Natural killer cell treated with Interleukin-12 subunit alpha and Interleukin-12 subunit beta and Interleukin-15 and Interleukin-18, amount 100 ng/mL, for 72 hours (primary cell): ENCODE measurements around the gene ZPR1. TPM values are rescaled to one million over a fixed set of nuclear protein-coding genes. Genes with fewer than 3 reads are reported as not detected.
A peak's percentile ranks its signal among the peaks of the same experiment; 100 is the strongest.
"Not testable (repeated sequence)": the region's sequence is repeated elsewhere in the genome, so short reads cannot be mapped to it uniquely, and the experiment has no call there.

Experiments used
- ATAC-seq, 2 donors: fragments of 150-1000 bp; cut with Tn5 transposase in 1 of 2; sonication (Bioruptor Pico), chemical (Tn5 transposase) in 1 of 2; 2 replicates each; pipeline ENCODE4 v1.10.0; 2021
- DNase-seq: peaks from one replicate; pipeline ENCODE4 v3.0.0; 2022; ENCODE audit warnings: low spot score
- H3K27ac Mint-ChIP-seq, 2 donors: 1 replicate in 1 of 2; 2 replicates in 1 of 2; pipeline ENCODE4 v1.8.0; 2022; ENCODE audit warnings: mixed read lengths in 2 of 2, mild to moderate bottlenecking in 1 of 2, moderate library complexity in 1 of 2
- H3K27me3 Mint-ChIP-seq, 2 donors: 1 replicate in 1 of 2; 2 replicates in 1 of 2; pipeline ENCODE4 v1.8.0; 2022; ENCODE audit warnings: mixed read lengths in 2 of 2
- H3K36me3 Mint-ChIP-seq: one replicate; pipeline ENCODE4 v1.8.0; 2022; ENCODE audit warnings: mixed read lengths
- H3K4me1 Mint-ChIP-seq, 2 donors: 1 replicate in 1 of 2; 2 replicates in 1 of 2; pipeline ENCODE4 v1.8.0; 2022; ENCODE audit warnings: low read depth in 2 of 2, mixed read lengths in 2 of 2, mild to moderate bottlenecking in 1 of 2
- H3K4me3 Mint-ChIP-seq: one replicate; pipeline ENCODE4 v1.8.0; 2022; ENCODE audit warnings: mixed read lengths
- H3K9me3 Mint-ChIP-seq: 2 replicates; pipeline ENCODE4 v1.8.0; 2022; ENCODE audit warnings: mixed read lengths
- total RNA-seq, 2 donors: library from RNA; stranded (reverse); gene quantifications; one replicate each; pipeline ENCODE4 v1.2.3, GENCODE V29; 2022

ZPR1 gene
- total RNA-seq, 2 donors from 2014 or later, result 89.7 to 143 TPM

- ATAC-seq (peak in 1 of 2 donors; percentile 40), DNase-seq (no peak)
- Mint-ChIP-seq H3K9me3 (no peaks in the 10 kb centered on the region), H3K36me3 (no peaks in the 10 kb centered on the region), H3K27ac (no peak overlapping the region), H3K4me1 (peaks cover 0 to 8% of the 10 kb centered on the region in 2 donors), H3K4me3 (no peak overlapping the region), H3K27me3 (no peaks in the 10 kb centered on the region)
These were observed 26.1 kb upstream of the ZPR1 start for GRCh38 chr11:116813781-116814471.

- Mint-ChIP-seq H3K9me3 (no peaks in the 10 kb centered on the region), H3K4me1 (peaks cover 0 to 8% of the 10 kb centered on the region in 2 donors)
- peak in 1 of 2 donors; percentile 41 for ATAC-seq
These were observed 25.3 kb upstream of the ZPR1 start for GRCh38 chr11:116813170-116813569.

GRCh38 chr11:116812109-116812508 is 24.3 kb upstream of the ZPR1 start:
- Mint-ChIP-seq H3K4me1 (peaks cover 0 to 8% of the 10 kb centered on the region in 2 donors), H3K4me3 (no peak overlapping the region), H3K27me3 (no peaks in the 10 kb centered on the region), H3K36me3 (no peaks in the 10 kb centered on the region), H3K9me3 (no peaks in the 10 kb centered on the region), H3K27ac (no peak overlapping the region)
- no peak for ATAC-seq
- no peak for DNase-seq

More at GRCh38 chr11:116813170-116813569, 25.3 kb upstream of the ZPR1 start:
- Mint-ChIP-seq H3K36me3 (no peaks in the 10 kb centered on the region), H3K27me3 (no peaks in the 10 kb centered on the region), H3K4me3 (no peak overlapping the region), H3K27ac (no peak overlapping the region)
- DNase-seq, result no peak

- H3K27ac Mint-ChIP-seq, result no peak overlapping the region
- H3K27me3 Mint-ChIP-seq, result no peaks in the 10 kb centered on the region
These were observed 23.4 kb upstream of the ZPR1 start for GRCh38 chr11:116811194-116811593.

GRCh38 chr11:116808262-116809175 is 20.7 kb upstream of the ZPR1 start:
- ATAC-seq (no peak), DNase-seq (no peak)
- H3K4me3 Mint-ChIP-seq, result no peak overlapping the region
- H3K27me3 Mint-ChIP-seq, result no peaks in the 10 kb centered on the region
- no peaks in the 10 kb centered on the region for H3K9me3 Mint-ChIP-seq
- H3K36me3 Mint-ChIP-seq, result no peaks in the 10 kb centered on the region
- no peak overlapping the region for H3K27ac Mint-ChIP-seq
- H3K4me1 Mint-ChIP-seq, result peaks cover 0 to 6% of the 10 kb centered on the region in 2 donors

More at GRCh38 chr11:116811194-116811593, 23.4 kb upstream of the ZPR1 start:
- no peak overlapping the region for H3K4me3 Mint-ChIP-seq
- H3K9me3 Mint-ChIP-seq, result no peaks in the 10 kb centered on the region
- H3K36me3 Mint-ChIP-seq, result no peaks in the 10 kb centered on the region
- no peak for ATAC-seq
- DNase-seq, result no peak
- H3K4me1 Mint-ChIP-seq, result peaks cover 0 to 8% of the 10 kb centered on the region in 2 donors

- Mint-ChIP-seq H3K4me3 (no peak overlapping the region), H3K9me3 (no peaks in the 10 kb centered on the region), H3K4me1 (no peaks in the 10 kb centered on the region), H3K36me3 (no peaks in the 10 kb centered on the region), H3K27ac (no peak overlapping the region), H3K27me3 (peaks cover 2 to 4% of the 10 kb centered on the region in 2 donors)
- ATAC-seq, result no peak
- no peak for DNase-seq
These were observed 19.9 kb upstream of the ZPR1 start for GRCh38 chr11:116807601-116808261.

GRCh38 chr11:116804001-116804400 is 16.2 kb upstream of the ZPR1 start:
- DNase-seq (no peak), ATAC-seq (no peak)
- Mint-ChIP-seq H3K36me3 (no peaks in the 10 kb centered on the region), H3K9me3 (no peaks in the 10 kb centered on the region), H3K27ac (no peak overlapping the region), H3K4me1 (no peaks in the 10 kb centered on the region), H3K27me3 (peaks cover 5 to 18% of the 10 kb centered on the region in 2 donors), H3K4me3 (no peak overlapping the region)

GRCh38 chr11:116801662-116802061 is 13.8 kb upstream of the ZPR1 start:
- H3K27me3 Mint-ChIP-seq, result peaks cover 7 to 18% of the 10 kb centered on the region in 2 donors
- not testable (repeated sequence) for H3K27ac Mint-ChIP-seq, ATAC-seq, DNase-seq, H3K4me3 Mint-ChIP-seq, H3K36me3 Mint-ChIP-seq, H3K9me3 Mint-ChIP-seq, H3K4me1 Mint-ChIP-seq

GRCh38 chr11:116800610-116801009 is 12.8 kb upstream of the ZPR1 start:
- DNase-seq, result no peak
- no peak overlapping the region for H3K4me3 Mint-ChIP-seq
- H3K36me3 Mint-ChIP-seq, result no peaks in the 10 kb centered on the region
- no peaks in the 10 kb centered on the region for H3K4me1 Mint-ChIP-seq
- H3K27ac Mint-ChIP-seq, result no peak overlapping the region
- no peak for ATAC-seq
- H3K27me3 Mint-ChIP-seq, result peaks cover 7 to 18% of the 10 kb centered on the region in 2 donors
- no peaks in the 10 kb centered on the region for H3K9me3 Mint-ChIP-seq

- ATAC-seq (peak in 1 of 2 donors; percentile 73), DNase-seq (no peak)
- Mint-ChIP-seq H3K27ac (no peak overlapping the region), H3K9me3 (no peaks in the 10 kb centered on the region), H3K27me3 (peaks cover 7 to 18% of the 10 kb centered on the region in 2 donors), H3K4me3 (no peak overlapping the region), H3K4me1 (no peaks in the 10 kb centered on the region), H3K36me3 (no peaks in the 10 kb centered on the region)
These were observed 10.5 kb upstream of the ZPR1 start for GRCh38 chr11:116798368-116798767.

GRCh38 chr11:116797816-116798215 is 10.0 kb upstream of the ZPR1 start:
- H3K27me3 Mint-ChIP-seq, result peaks cover 6 to 16% of the 10 kb centered on the region in 2 donors
- no peak overlapping the region for H3K4me3 Mint-ChIP-seq
- peaks cover 0 to 3% of the 10 kb centered on the region in 2 donors for H3K4me1 Mint-ChIP-seq
- no peak for ATAC-seq
- no peaks in the 10 kb centered on the region for H3K36me3 Mint-ChIP-seq
- no peaks in the 10 kb centered on the region for H3K9me3 Mint-ChIP-seq
- DNase-seq, result no peak
- H3K27ac Mint-ChIP-seq, result no peak overlapping the region

- DNase-seq (no peak), ATAC-seq (no peak)
- Mint-ChIP-seq H3K27me3 (peaks cover 2 to 12% of the 10 kb centered on the region in 2 donors), H3K27ac (no peak overlapping the region), H3K36me3 (no peaks in the 10 kb centered on the region), H3K9me3 (no peaks in the 10 kb centered on the region), H3K4me1 (peaks cover 0 to 3% of the 10 kb centered on the region in 2 donors), H3K4me3 (no peak overlapping the region)
These were observed 8.7 kb upstream of the ZPR1 start for GRCh38 chr11:116796548-116796947.

- Mint-ChIP-seq H3K4me3 (no peak overlapping the region), H3K36me3 (no peaks in the 10 kb centered on the region), H3K4me1 (peaks cover 6 to 10% of the 10 kb centered on the region in 2 donors), H3K27me3 (peaks cover 2 to 5% of the 10 kb centered on the region in 2 donors), H3K9me3 (no peaks in the 10 kb centered on the region), H3K27ac (no peak overlapping the region)
- DNase-seq, result no peak
- no peak for ATAC-seq
These were observed 7.0 kb upstream of the ZPR1 start for GRCh38 chr11:116794851-116795250.

GRCh38 chr11:116793772-116794097 is 5.9 kb upstream of the ZPR1 start:
- H3K4me1 Mint-ChIP-seq, result peaks cover 7 to 10% of the 10 kb centered on the region in 2 donors
- H3K27me3 Mint-ChIP-seq, result peaks cover 0 to under 1% of the 10 kb centered on the region in 2 donors
- H3K4me3 Mint-ChIP-seq, result no peak overlapping the region
- no peak for DNase-seq
- no peaks in the 10 kb centered on the region for H3K9me3 Mint-ChIP-seq
- H3K36me3 Mint-ChIP-seq, result no peaks in the 10 kb centered on the region
- no peak for ATAC-seq
- H3K27ac Mint-ChIP-seq, result no peak overlapping the region
